Bronchial smooth muscle cell (primary cell): ENCODE data around the gene EIF4E. TPM values are rescaled to one million over a fixed set of nuclear protein-coding genes. Genes with fewer than 3 reads are reported as not detected.

Experiments used
- total RNA-seq: library from RNA; depleted of rRNA; stranded (reverse); fragments of >200 nt; gene quantifications from 2 replicates; pipeline ENCODE4 v1.2.1, GENCODE V29; 2014

EIF4E gene, protein sequence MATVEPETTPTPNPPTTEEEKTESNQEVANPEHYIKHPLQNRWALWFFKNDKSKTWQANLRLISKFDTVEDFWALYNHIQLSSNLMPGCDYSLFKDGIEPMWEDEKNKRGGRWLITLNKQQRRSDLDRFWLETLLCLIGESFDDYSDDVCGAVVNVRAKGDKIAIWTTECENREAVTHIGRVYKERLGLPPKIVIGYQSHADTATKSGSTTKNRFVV
- total RNA-seq, result 114 and 143 TPM in 2 replicates

DNA sequence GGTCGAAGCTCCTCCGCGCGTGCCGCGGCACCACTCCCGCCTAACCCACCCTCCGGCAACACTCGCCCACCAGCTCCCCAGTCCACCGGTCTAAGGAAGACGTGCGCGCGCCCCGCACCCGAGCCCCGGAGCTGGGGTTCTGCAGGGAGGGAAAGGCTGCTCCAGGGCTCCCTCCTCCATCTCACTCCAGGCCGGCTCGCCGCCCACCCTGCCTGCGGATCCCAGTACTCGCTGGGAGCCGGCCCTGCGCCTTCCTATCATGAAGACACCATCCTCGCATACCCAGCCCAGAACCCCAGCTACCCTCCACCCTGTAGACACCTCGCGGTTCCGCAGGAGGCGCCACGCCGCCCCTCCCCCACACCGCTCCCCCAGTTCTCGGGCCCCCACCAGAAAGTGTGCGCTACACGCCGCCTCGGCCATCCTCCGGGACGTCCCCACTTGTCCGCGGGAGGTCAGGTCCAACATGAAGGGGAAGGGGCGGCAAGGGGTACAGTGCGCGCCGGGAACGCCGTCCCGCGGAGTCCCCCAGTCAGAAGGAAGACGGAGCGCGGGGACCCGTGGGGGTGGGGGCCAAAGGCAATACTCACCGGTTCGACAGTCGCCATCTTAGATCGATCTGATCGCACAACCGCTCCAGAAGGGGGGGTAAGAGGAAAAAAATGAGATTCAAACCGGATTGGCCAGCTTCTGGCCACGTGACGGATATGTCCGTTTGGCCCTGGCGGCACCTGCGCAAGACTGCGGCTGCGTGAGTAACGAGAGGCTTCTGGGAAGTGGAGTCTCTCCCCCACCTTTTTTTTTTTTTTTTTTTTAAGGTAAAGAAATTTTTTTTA is at the start of gene EIF4E:
Gene EIF4E (minus strand): TSS at position 629 of the 836 bp plus-strand sequence. CDS start 21 bp downstream, at position 608.

Other genes with a start within 250 kb of the EIF4E start
- gene METAP1, start 66.6 kb upstream of the EIF4E start, total RNA-seq, result 19.3 and 22.2 TPM in 2 replicates
- gene ADH5, start 159.7 kb upstream of the EIF4E start, total RNA-seq, result 449 and 450 TPM in 2 replicates
- not detected in 2 replicates for gene ADH4, start 215.2 kb upstream of the EIF4E start, total RNA-seq